Ovary (tissue), 9 donors: Measurements from ENCODE around the gene BAZ2B. TPM values are rescaled to one million over a fixed set of nuclear protein-coding genes. Genes with fewer than 3 reads are reported as not detected.

Experiments
- DNase-seq, 5 donors: peaks; one replicate each; pipeline ENCODE4 v3.0.0-alpha.2; 2019 to 2020
- H3K27ac ChIP-seq, 2 donors: fragments of 200-600 bp; one replicate each; pipeline versions ENCODE4 v1.5.1 to v1.8.0; 2019 to 2022
- H3K27me3 ChIP-seq: fragments of 200-600 bp; one replicate; pipeline ENCODE4 v1.8.0; 2022
- H3K36me3 ChIP-seq: fragments of 200-600 bp; sonication (generic); one replicate; pipeline ENCODE4 v1.5.1; 2019
- H3K4me1 ChIP-seq: one replicate; pipeline ENCODE4 v1.8.1; 2013; ENCODE audit warnings: mild to moderate bottlenecking, moderate library complexity; ENCODE audit not compliant: insufficient read depth
- H3K4me3 ChIP-seq: fragments of 200-600 bp; sonication (generic); one replicate; pipeline ENCODE4 v1.5.1; 2017
- H3K9me3 ChIP-seq, 2 donors: fragments of 200-600 bp in 1 of 2; sonication (generic) in 1 of 2; one replicate each; pipeline versions ENCODE4 v1.5.1 to v1.8.1; 2013 to 2019; ENCODE audit warnings: mild to moderate bottlenecking in 1 of 2, moderate library complexity in 1 of 2
- CTCF ChIP-seq, 3 donors: fragments of 450-650 bp in 2 of 3; fragments of 200-600 bp in 1 of 3; IDR thresholded peaks; one replicate each; pipeline versions ENCODE4 v1.5.1 to v1.8.0; 2016 to 2022; ENCODE audit warnings: antibody characterized with exemption in 3 of 3, mild to moderate bottlenecking in 1 of 3
- EP300 ChIP-seq: sonication (generic); formaldehyde crosslinking; IDR thresholded peaks from one replicate; pipeline ENCODE4 v1.6.1; 2017; ENCODE audit warnings: antibody characterized with exemption
- POLR2A ChIP-seq: fragments of 450-650 bp; IDR thresholded peaks from one replicate; pipeline ENCODE4 v1.6.1; 2017; ENCODE audit warnings: antibody characterized with exemption, mild to moderate bottlenecking, moderate library complexity
- WGBS, 3 donors: extraction: QIAGEN DNeasy Blood & Tissue Kit in 1 of 3; methylation state at CpG; one replicate each; pipeline versions ENCODE4 v1.1.5 to v1.1.7; 2013 to 2017; 5-methylcytosine and 5-hydroxymethylcytosine counted together
- intact Hi-C, 4 donors: fragments of 100-400 bp; cut with DNase I; formaldehyde crosslinking; loops; one replicate each; pipeline versions ENCODE4 v1.11.0 to v1.15.1; 2022 to 2023
- polyA plus RNA-seq, 2 donors: library from polyadenylated mRNA; stranded (reverse); fragments of 200-250 nt in 1 of 2; fragments of 350-450 nt in 1 of 2; fragmentation: Illumina TruSeq in 1 of 2; extraction: RNeasy Lipid Tissue Mini Kit (QIAGEN cat#74804) in 1 of 2; gene quantifications; one replicate each; pipeline ENCODE4 v1.2.3, GENCODE V29; 2013 to 2014
- total RNA-seq, 7 donors: library from RNA; depleted of rRNA in 2 of 7; stranded (reverse); fragments of >200 nt in 2 of 7; fragmentation: NEBNext Ultra II Directional in 3 of 7; extraction: Animal tissue kit (Norgen Biotek cat#: 25700) in 3 of 7; gene quantifications; one replicate each; pipeline versions ENCODE4 v1.1.0 to v1.2.4, GENCODE V29; 2016 to 2023
- donor health status: DM: no; HTN: no; CAD: no; lungs with moderate emphysema.
- donor health status: DM: no; HTN: no; CAD: no.
- donor health status: Bipolar disorder and iron deficiency.
- donor health status: DM: yes; HTN: yes; CAD: no.
- donor health status: DM: no; HTN: no; CAD: no.
- donor health status: DM: yes; HTN: yes; CAD: no.

BAZ2B gene
- total and polyA plus RNA-seq, 9 donors = 31.8 to 131 (median 99.4) TPM

- no peak for DNase-seq
- intact Hi-C loops = no loop called here
- H3K36me3 ChIP-seq = no peaks in the 10 kb centered on the region
- 97 to 99% (median 98%) methylated on average over 2 of the region's 2 CpGs for WGBS, 3 donors
- H3K27me3 ChIP-seq = no peaks in the 10 kb centered on the region
- TF ChIP-seq CTCF (IDR thresholded peaks at IDR 0.05) (no peak), POLR2A (no peak), EP300 (no peak)
- no peak overlapping the region for H3K4me3 ChIP-seq
- peaks cover 2% of the 10 kb centered on the region for H3K4me1 ChIP-seq
- no peaks in the 10 kb centered on the region for H3K9me3 ChIP-seq
- no peak overlapping the region for H3K27ac ChIP-seq
These were observed 148.1 kb downstream of the BAZ2B start for GRCh38 chr2:159468257-159468656.

DNA sequence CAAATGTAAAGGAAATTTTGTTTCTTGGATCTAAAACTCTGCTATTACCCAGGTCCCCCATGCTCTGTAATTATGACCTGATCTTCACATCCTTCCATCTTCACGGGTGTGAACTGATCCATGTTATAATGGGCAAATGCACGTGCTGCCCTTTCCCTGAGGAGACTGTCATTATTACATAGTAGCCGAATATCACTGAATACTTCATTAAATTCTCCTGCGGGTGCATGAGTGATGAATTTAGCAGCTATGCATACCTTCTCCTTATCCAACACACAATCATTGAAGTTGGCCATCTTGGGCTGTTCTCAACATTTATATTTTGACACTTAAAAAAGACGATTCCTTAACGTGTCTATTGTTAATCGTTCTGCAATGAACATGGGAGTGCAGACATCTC is 153.4 kb downstream of the BAZ2B start:
- 97 to 99% (median 97%) methylated on average over 7 of the region's 7 CpGs for WGBS, 3 donors
- H3K27ac ChIP-seq = no peak overlapping the region
- intact Hi-C loops = no loop called here

DNA sequence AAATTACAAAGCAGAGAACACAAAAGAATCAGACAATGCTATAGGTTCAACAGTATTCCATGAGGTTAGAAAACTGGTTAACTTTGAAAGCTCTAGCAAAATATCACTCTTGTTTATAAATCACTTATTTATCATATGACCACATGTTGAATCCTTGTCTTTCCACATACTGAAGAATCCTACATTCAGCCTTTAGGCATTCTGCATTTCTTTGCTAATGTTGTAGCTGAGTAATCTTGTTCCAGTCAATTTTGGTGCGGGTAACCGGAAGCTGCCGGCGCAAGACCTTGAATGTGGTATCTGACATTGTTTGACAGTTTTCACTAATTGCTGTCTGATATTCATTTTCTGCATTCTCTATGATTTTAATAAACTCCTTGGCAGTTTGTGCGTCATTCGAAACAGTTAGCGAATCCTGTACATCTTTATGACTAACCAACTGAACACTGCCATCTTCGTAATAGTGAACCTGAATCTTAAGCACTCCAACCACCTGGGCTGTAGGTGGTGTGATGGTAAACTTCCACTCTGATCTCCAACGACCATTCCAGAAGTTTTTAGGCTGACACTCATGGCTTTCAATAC is 154.1 kb downstream of the BAZ2B start:
- TF ChIP-seq POLR2A (no peak), EP300 (no peak), CTCF (IDR thresholded peaks at IDR 0.05) (no peak)
- intact Hi-C loops = no loop called here
- Histone ChIP-seq H3K27ac (no peak overlapping the region), H3K4me3 (no peak overlapping the region), H3K36me3 (no peaks in the 10 kb centered on the region), H3K9me3 (no peaks in the 10 kb centered on the region), H3K4me1 (peaks cover 8% of the 10 kb centered on the region), H3K27me3 (no peaks in the 10 kb centered on the region)
- DNase-seq = no peak
- WGBS, 3 donors = 95 to 96% (median 95%) methylated on average over 9 of the region's 9 CpGs

More for the DNA sequence above, 153.4 kb downstream of the BAZ2B start:
- Histone ChIP-seq H3K27me3 (no peaks in the 10 kb centered on the region), H3K4me3 (no peak overlapping the region), H3K36me3 (no peaks in the 10 kb centered on the region), H3K9me3 (no peaks in the 10 kb centered on the region), H3K4me1 (peaks cover 4% of the 10 kb centered on the region)
- no peak for DNase-seq
- TF ChIP-seq POLR2A (no peak), CTCF (IDR thresholded peaks at IDR 0.05) (no peak), EP300 (no peak)

DNA sequence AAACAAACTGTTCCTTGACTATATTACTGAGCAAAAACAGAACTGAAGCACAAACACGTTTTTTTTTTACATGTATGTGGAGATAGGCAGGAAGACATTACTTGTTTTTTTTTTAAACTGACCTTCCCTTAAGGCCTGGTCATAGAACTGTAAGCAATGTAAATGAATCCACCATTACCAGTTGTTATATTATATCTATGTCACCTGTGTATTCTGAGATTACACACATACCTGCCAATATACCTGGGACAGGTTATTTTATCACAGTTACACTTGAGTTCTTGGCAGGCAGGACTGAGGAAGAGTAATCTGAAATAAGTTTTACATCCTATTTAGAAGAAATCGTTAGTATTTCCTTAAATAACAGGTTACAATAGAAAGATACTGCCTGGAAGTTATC is 155.3 kb downstream of the BAZ2B start:
- TF ChIP-seq CTCF (IDR thresholded peaks at IDR 0.05) (no peak), POLR2A (no peak), EP300 (no peak)
- intact Hi-C loops = no loop called here
- H3K9me3 ChIP-seq = no peaks in the 10 kb centered on the region
- no peak overlapping the region for H3K27ac ChIP-seq
- H3K4me3 ChIP-seq = no peak overlapping the region
- no peak for DNase-seq
- H3K4me1 ChIP-seq = peaks cover 7% of the 10 kb centered on the region
- no peaks in the 10 kb centered on the region for H3K27me3 ChIP-seq
- H3K36me3 ChIP-seq = no peaks in the 10 kb centered on the region
- 48 to 53% (median 53%) methylated on average over 2 of the region's 2 CpGs for WGBS, 3 donors
